ENCODE results near the gene DGKD.

DGKD gene

GRCh38 chr2:233445152-233445830 is 91.0 kb downstream of the DGKD start:
- DNase-seq (ENCODE audit: low read depth) = no peak
- TF ChIP-seq, protein P1, sequence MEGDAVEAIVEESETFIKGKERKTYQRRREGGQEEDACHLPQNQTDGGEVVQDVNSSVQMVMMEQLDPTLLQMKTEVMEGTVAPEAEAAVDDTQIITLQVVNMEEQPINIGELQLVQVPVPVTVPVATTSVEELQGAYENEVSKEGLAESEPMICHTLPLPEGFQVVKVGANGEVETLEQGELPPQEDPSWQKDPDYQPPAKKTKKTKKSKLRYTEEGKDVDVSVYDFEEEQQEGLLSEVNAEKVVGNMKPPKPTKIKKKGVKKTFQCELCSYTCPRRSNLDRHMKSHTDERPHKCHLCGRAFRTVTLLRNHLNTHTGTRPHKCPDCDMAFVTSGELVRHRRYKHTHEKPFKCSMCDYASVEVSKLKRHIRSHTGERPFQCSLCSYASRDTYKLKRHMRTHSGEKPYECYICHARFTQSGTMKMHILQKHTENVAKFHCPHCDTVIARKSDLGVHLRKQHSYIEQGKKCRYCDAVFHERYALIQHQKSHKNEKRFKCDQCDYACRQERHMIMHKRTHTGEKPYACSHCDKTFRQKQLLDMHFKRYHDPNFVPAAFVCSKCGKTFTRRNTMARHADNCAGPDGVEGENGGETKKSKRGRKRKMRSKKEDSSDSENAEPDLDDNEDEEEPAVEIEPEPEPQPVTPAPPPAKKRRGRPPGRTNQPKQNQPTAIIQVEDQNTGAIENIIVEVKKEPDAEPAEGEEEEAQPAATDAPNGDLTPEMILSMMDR (conservative IDR thresholded peaks at IDR 0.05; ENCODE audit: control insufficient read depth, insufficient read depth, low read depth, low read length) = no peak
- H3K4me3 ChIP-seq (ENCODE audit: control insufficient read depth, low read depth, low read length) = no peak overlapping the region

DNA sequence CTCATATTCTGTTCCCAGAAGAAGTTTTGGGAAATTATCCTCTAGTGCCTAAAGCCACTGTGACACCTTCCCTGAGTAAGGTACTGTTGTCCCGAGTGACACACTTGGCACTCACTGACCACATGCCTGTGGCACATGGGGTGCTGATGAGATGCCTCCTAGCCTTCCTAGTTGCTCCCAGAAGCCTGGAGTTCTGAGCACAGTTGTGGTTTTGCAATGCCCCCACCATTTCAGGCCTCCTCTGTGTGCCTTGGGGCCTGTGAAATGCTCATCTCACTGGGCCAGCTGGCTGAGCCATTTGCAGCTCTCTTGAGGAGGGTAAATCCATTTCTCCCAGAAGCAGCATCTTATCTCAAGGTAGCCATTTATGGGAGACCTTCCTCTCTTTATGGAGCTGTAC is 91.8 kb downstream of the DGKD start:
- DNase-seq (ENCODE audit: low read depth) = no peak
- no peak overlapping the region for H3K4me3 ChIP-seq (ENCODE audit: control insufficient read depth, low read depth, low read length)
- TF ChIP-seq, protein P1 (conservative IDR thresholded peaks at IDR 0.05; ENCODE audit: control insufficient read depth, insufficient read depth, low read depth, low read length) = no peak

DNA sequence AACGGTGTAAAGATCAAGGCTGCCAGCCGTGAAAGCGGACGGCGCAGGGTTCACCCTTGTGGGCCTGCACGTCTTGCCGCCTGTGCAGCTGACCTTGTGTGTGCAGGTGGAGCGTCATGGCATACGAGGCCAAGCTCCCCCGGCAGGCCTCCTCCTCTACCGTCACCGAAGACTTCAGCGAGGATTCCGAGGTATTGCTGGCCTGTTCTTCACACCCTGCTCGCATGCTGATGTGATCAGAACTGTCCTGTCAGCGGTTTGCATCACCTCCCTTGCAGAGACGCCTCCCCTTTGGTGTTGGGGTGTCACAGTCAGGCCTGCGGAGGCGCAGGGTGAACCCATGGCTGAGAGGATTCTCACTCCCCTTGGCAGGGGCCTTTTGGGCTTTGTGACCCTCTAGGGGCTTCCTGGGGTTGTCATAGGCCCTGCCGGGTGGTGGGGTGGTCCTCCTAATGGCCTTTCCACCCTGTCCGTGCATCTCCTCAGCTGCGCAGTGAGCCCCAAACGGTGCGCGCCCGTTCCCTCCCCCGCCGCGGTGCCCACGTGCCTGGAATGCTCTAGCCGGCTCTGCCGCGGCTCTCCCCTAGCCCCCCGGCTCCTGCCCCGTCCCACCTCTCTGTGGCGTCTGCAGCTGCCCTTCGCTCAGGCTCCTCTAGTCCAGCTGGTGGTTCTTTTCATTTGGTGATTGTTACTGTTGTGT is 92.5 kb downstream of the DGKD start:
- TF ChIP-seq, protein P1 (conservative IDR thresholded peaks at IDR 0.05; ENCODE audit: control insufficient read depth, insufficient read depth, low read depth, low read length) = no peak
- no peak for DNase-seq (ENCODE audit: low read depth)

GRCh38 chr2:233447506-233448219 is 93.4 kb downstream of the DGKD start:
- H3K4me3 ChIP-seq (ENCODE audit: control insufficient read depth, low read depth, low read length) = no peak overlapping the region
- TF ChIP-seq, protein P1 (conservative IDR thresholded peaks at IDR 0.05; ENCODE audit: control insufficient read depth, insufficient read depth, low read depth, low read length) = no peak
- DNase-seq (ENCODE audit: low read depth) = no peak

More for the DNA sequence above, 92.5 kb downstream of the DGKD start:
- H3K4me3 ChIP-seq (ENCODE audit: control insufficient read depth, low read depth, low read length) = no peak overlapping the region

GRCh38 chr2:233448220-233448559 is 93.9 kb downstream of the DGKD start:
- TF ChIP-seq, protein P1 (conservative IDR thresholded peaks at IDR 0.05; ENCODE audit: control insufficient read depth, insufficient read depth, low read depth, low read length) = peak; percentile 5
- DNase-seq (ENCODE audit: low read depth) = no peak
- no peak overlapping the region for H3K4me3 ChIP-seq (ENCODE audit: control insufficient read depth, low read depth, low read length)

- no peak overlapping the region for H3K4me3 ChIP-seq (ENCODE audit: control insufficient read depth, low read depth, low read length)
- DNase-seq (ENCODE audit: low read depth) = peak; percentile 20
- TF ChIP-seq, protein P1 (conservative IDR thresholded peaks at IDR 0.05; ENCODE audit: control insufficient read depth, insufficient read depth, low read depth, low read length) = no peak
Measured at GRCh38 chr2:233448575-233448974, 94.3 kb downstream of the DGKD start.
